WI38 (cell line): ENCODE results near the gene BRPF3.

ENCODE experiments used
- H3K4me3 ChIP-seq: 2 replicates; pipeline ENCODE4 v1.5.1; 2011; ENCODE audit warnings: low read depth, mild to moderate bottlenecking, control low read depth, low read length
- TF ChIP-seq, protein P1 (sequence below): IDR thresholded peaks from 2 replicates; pipeline ENCODE4 v1.5.1; 2012; ENCODE audit warnings: low read depth, mild to moderate bottlenecking, control low read depth, low read length

Gene BRPF3

DNA sequence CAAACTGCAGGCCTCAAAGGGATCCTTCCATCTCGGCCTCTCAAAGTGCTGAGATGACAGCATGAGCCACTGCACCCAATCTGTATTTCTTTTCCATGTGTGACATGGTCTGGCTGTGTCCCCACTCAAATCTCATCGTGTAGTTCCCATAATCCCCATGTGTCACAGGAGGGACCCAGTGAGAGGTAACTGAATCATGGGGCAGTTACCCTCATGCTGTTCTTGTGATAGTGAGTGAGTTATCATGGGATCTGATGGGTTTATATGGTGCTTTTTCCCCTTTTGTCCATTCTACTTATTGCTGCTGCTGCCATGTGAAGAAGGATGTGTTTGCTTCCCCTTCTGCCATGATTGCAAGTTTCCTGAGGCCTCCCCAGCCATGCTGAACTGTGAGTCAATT lies 10.3 kb upstream of the BRPF3 start:
- H3K4me3 ChIP-seq: no peak overlapping the region
- TF ChIP-seq, protein P1, sequence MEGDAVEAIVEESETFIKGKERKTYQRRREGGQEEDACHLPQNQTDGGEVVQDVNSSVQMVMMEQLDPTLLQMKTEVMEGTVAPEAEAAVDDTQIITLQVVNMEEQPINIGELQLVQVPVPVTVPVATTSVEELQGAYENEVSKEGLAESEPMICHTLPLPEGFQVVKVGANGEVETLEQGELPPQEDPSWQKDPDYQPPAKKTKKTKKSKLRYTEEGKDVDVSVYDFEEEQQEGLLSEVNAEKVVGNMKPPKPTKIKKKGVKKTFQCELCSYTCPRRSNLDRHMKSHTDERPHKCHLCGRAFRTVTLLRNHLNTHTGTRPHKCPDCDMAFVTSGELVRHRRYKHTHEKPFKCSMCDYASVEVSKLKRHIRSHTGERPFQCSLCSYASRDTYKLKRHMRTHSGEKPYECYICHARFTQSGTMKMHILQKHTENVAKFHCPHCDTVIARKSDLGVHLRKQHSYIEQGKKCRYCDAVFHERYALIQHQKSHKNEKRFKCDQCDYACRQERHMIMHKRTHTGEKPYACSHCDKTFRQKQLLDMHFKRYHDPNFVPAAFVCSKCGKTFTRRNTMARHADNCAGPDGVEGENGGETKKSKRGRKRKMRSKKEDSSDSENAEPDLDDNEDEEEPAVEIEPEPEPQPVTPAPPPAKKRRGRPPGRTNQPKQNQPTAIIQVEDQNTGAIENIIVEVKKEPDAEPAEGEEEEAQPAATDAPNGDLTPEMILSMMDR: no peak

DNA sequence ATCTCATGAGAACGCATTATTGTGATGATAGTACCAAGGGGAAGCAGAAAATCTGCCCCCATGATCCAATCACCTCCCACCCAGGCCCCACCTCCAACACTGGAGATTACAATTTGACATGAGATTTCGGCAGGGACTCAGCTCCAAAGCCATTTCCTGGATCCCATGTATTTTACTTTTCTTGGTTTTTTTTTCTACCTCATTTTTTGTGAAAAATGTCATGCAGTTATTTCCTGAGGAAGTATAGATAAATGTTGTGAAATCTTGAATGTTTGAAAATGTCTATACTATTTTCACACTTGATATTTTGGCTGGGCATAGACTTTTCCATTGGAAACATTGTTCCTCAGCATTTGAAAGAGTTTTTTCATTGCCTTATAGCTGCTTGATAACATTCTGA lies 9.1 kb upstream of the BRPF3 start:
- TF ChIP-seq, protein P1: no peak
- no peak overlapping the region for H3K4me3 ChIP-seq

DNA sequence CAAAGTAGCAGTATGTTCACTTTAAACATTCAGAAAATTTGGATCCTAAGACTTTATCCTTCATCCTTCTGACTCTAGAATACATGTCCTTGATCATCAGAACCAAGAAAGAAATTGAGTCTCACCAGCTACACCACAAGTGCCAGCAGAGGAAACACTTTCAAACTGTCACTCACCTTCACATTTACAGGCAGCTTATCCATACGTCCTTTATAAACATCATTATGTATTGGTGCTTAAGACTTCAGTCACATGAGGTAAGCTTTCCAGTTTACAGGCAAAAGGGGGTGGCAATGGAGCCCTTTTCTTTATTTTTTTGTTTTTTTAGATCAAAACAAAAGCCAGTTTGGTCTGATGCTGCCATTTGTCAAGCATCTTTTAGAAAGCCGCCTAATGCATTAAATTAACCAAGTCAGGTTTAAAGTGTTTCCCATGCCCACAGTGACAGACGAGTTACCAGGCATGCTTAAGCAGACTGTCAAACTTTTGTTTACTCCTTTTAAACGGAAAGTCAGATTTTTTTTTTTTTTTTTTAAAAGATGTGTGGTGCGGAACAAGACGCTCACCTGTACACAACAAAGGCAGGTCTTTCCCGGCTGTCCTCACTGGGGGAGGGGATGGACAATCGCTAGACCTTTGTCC lies 952 bp upstream of the BRPF3 start:
- TF ChIP-seq, protein P1: no peak
- H3K4me3 ChIP-seq: peak overlapping the region; percentile 74

DNA sequence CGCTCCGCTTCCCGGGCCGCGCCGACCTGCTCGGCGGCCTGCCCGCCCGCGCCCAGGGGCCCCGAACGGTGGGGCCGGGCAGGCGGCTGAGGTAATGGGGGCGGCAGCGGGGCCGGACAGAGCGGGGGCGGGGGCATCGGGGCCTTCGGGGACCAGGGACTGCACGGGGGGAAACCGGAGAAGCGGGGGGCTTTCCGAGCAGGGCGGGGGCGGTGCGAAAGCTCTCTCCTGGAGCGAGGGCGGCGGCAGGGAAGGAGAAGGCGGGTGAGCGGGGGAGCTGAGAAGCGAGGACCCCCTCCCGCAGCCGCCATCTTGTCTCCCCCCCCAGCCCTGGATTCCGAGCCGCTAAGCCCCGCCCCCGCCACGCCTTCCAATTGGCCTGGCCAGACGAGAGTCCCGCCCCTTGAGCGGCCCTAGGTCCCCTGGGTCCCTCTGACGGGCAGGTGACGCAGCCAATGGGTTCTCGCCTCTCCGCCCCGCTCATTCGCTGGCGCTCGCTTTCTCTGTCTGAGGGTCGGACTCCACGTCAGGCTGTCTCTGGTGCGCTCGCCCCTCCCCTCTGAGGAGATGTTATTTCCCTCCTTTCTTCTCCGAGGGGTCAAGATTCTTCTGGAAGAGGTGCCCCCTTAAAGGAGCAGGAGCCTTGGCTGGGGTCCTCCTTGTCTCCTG lies 470 bp downstream of the BRPF3 start:
- H3K4me3 ChIP-seq: peak overlapping the region; percentile 74
- TF ChIP-seq, protein P1: no peak

DNA sequence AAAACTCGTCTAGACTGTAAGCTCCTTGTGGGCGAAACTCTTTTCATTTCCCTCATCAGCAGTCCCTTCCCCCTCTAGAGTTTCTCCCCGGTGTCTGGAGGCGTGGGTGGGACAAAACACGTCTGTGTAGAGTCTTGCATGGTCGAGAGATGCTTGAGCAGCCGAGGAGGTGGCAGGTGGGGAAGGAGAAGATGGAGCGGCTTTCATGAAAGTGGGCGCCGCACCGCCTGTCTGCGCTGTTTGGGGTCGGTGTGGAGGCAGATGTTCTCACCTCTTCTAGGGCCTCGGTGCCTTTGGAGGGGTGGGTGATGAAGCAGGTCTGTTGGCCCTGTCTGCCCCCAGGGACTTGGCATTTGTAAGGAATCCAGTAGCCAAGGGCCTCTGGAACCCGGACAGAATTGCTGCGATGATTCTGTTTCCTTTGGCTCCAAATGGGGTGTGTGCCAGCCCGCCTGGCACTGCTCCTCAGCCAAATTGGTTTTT lies 1.2 kb downstream of the BRPF3 start:
- TF ChIP-seq, protein P1: no peak

DNA sequence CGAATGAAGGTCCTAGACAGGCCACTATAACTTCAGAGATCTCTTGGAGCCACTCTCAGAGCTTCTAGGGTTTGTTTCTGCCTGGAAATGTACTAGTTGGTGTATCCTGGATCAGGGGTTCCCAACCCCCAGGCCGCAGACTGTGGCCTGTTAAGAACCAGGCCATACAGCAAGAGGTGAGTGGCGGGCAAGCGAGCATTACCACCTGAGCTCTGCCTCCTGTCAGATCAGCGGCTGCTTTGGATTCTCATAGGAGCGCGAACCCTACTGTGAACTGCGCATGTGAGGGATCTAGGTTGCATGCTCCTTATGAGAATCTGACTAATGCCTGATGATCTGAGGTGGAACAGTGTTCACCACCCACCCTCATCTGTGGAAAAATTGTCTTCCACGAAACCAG lies 2.4 kb downstream of the BRPF3 start:
- TF ChIP-seq, protein P1: no peak
- H3K4me3 ChIP-seq: no peak overlapping the region

More for the DNA sequence above, 1.2 kb downstream of the BRPF3 start:
- H3K4me3 ChIP-seq: peak overlapping the region; percentile 74
